Thymus (tissue), 11 donors: ENCODE results near the gene OPCML. TPM values are rescaled to one million over a fixed set of nuclear protein-coding genes. Genes with fewer than 3 reads are reported as not detected.

ENCODE experiments used
- DNase-seq, 9 donors: peaks; one replicate each; pipeline ENCODE4 v3.0.0-alpha.2; 2013; ENCODE audit warnings: low spot score in 9 of 9, low read depth in 6 of 9, missing footprints in 1 of 9
- H3K27ac ChIP-seq, 2 donors: one replicate each; pipeline ENCODE4 v1.5.1; 2013; ENCODE audit warnings: control low read depth in 1 of 2, low read depth in 1 of 2, low read length in 1 of 2, mild to moderate bottlenecking in 1 of 2, moderate library complexity in 1 of 2
- H3K27me3 ChIP-seq, 2 donors: one replicate each; pipeline ENCODE4 v1.5.1; 2013; ENCODE audit warnings: low read length in 1 of 2; ENCODE audit not compliant: control insufficient read depth in 2 of 2, insufficient read depth in 1 of 2
- H3K36me3 ChIP-seq, 2 donors: one replicate each; pipeline ENCODE4 v1.5.1; 2013; ENCODE audit warnings: low read length in 1 of 2, mild to moderate bottlenecking in 1 of 2, moderate library complexity in 1 of 2; ENCODE audit not compliant: control insufficient read depth in 2 of 2, insufficient read depth in 2 of 2
- H3K4me1 ChIP-seq, 2 donors: one replicate each; pipeline ENCODE4 v1.5.1; 2013; ENCODE audit warnings: low read length in 2 of 2; ENCODE audit not compliant: control insufficient read depth in 2 of 2, insufficient read depth in 2 of 2
- H3K4me3 ChIP-seq, 2 donors: one replicate each; pipeline ENCODE4 v1.5.1; 2013; ENCODE audit warnings: low read length in 2 of 2, control low read depth in 1 of 2, mild to moderate bottlenecking in 1 of 2
- H3K9me3 ChIP-seq, 2 donors: one replicate each; pipeline ENCODE4 v1.5.1; 2013; ENCODE audit warnings: low read length in 1 of 2, mild to moderate bottlenecking in 1 of 2; ENCODE audit not compliant: control insufficient read depth in 2 of 2, insufficient read depth in 1 of 2
- WGBS: extraction: QIAGEN DNeasy Blood & Tissue Kit; methylation state at CpG from one replicate; pipeline ENCODE4 v1.1.7; 2013; 5-methylcytosine and 5-hydroxymethylcytosine counted together
- polyA plus RNA-seq: library from polyadenylated mRNA; stranded (reverse); fragments of 200-250 nt; gene quantifications from one replicate; pipeline ENCODE4 v1.2.3, GENCODE V29; 2013
- total RNA-seq: library from RNA; stranded (reverse); fragments of 120-200 nt; gene quantifications from one replicate; pipeline ENCODE4 v1.2.4, GENCODE V29; 2013
- donor health status: healthy.

The OPCML gene
- total and polyA plus RNA-seq, 2 donors = 0.07 to 0.09 TPM

DNA sequence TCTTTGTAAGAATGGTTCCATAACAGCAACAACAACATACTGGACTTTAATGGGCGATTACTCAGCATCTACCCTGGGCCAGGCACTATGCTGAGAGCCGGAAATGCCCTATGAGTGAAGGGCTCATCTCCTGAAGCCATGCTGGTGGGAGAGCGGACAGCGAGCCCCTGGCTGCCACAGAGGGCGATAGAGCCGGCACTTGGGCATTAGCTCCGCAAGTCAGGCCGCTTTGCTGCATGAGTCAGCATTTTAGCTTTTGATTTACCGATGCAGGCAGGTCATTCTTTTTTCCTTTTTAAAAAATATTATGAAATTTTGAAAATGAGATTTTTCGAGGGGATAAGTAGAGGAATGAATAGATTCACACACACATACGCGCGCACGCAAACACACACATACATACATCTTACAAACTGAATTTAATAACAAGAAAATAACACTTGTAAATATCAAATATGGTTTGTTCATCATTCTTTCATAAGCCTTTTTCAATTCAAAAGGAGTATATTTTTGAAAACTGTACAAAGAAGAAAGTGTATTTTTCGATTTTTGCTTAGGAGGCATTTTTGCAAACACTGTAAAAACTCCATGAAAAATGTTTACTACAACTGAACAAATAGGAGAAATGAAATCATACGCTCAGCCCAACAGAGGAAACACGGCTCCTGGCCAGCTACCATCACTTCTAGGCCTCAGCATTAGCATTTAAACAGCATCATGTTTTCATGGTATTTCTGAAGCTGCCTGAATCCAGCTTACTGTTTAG is 667.3 kb downstream of the OPCML start:
- Histone ChIP-seq H3K9me3 (no peaks in the 10 kb centered on the region), H3K4me1 (no peaks in the 10 kb centered on the region), H3K36me3 (no peaks in the 10 kb centered on the region), H3K4me3 (no peak overlapping the region), H3K27me3 (no peaks in the 10 kb centered on the region), H3K27ac (no peak overlapping the region)
- DNase-seq = no peak
- 89% methylated on average over 17 of the region's 17 CpGs for WGBS

GRCh38 chr11:132862933-132863332 is 669.4 kb downstream of the OPCML start:
- Histone ChIP-seq H3K27me3 (no peaks in the 10 kb centered on the region), H3K36me3 (no peaks in the 10 kb centered on the region), H3K4me3 (no peak overlapping the region), H3K27ac (no peak overlapping the region), H3K9me3 (no peaks in the 10 kb centered on the region), H3K4me1 (no peaks in the 10 kb centered on the region)
- no peak for DNase-seq
- WGBS = 84% methylated on average over 5 of the region's 5 CpGs

GRCh38 chr11:132862137-132862536 is 670.2 kb downstream of the OPCML start:
- Histone ChIP-seq H3K27me3 (no peaks in the 10 kb centered on the region), H3K9me3 (no peaks in the 10 kb centered on the region), H3K27ac (no peak overlapping the region), H3K4me3 (no peak overlapping the region), H3K4me1 (no peaks in the 10 kb centered on the region), H3K36me3 (no peaks in the 10 kb centered on the region)
- 93% methylated on average over 5 of the region's 5 CpGs for WGBS
- DNase-seq = no peak

GRCh38 chr11:132859306-132859705 is 673.0 kb downstream of the OPCML start:
- Histone ChIP-seq H3K4me3 (no peak overlapping the region), H3K27ac (no peak overlapping the region), H3K27me3 (no peaks in the 10 kb centered on the region), H3K36me3 (no peaks in the 10 kb centered on the region), H3K9me3 (no peaks in the 10 kb centered on the region), H3K4me1 (no peaks in the 10 kb centered on the region)
- WGBS = 88% methylated on average over 6 of the region's 6 CpGs
- no peak for DNase-seq

DNA sequence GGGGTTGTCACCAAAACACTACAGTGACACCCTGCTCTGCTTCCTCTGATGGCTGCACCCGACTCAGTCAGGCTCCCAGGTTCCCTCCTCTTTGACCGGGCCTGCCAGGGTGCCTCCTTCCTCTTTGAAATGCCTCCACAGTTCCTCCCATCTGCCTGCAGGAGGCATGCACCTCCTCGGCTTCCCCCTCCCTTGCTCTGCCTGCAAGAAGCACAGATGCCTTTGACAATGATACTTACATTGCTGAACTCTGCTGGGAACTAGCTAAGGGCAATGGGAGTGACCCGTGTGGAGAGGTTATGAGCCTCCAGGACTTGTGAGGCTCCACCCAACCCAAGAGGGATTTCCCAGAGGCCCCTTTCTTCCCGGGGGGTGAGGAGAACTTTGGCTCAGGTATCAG is 674.1 kb downstream of the OPCML start:
- Histone ChIP-seq H3K9me3 (no peaks in the 10 kb centered on the region), H3K4me1 (no peaks in the 10 kb centered on the region), H3K36me3 (no peaks in the 10 kb centered on the region), H3K27me3 (no peaks in the 10 kb centered on the region), H3K4me3 (no peak overlapping the region), H3K27ac (no peak overlapping the region)
- 13% methylated on average over 5 of the region's 5 CpGs for WGBS
- no peak for DNase-seq

- 94% methylated on average over 4 of the region's 4 CpGs for WGBS
- Histone ChIP-seq H3K4me3 (no peak overlapping the region), H3K27ac (no peak overlapping the region), H3K36me3 (no peaks in the 10 kb centered on the region), H3K27me3 (no peaks in the 10 kb centered on the region), H3K9me3 (no peaks in the 10 kb centered on the region), H3K4me1 (no peaks in the 10 kb centered on the region)
- DNase-seq = no peak
Observed at GRCh38 chr11:132856032-132856431, 676.3 kb downstream of the OPCML start.

- no peaks in the 10 kb centered on the region for H3K4me1 ChIP-seq
- H3K36me3 ChIP-seq = no peaks in the 10 kb centered on the region
- H3K27me3 ChIP-seq = no peaks in the 10 kb centered on the region
- WGBS = 94% methylated on average over 3 of the region's 3 CpGs
- H3K9me3 ChIP-seq = no peaks in the 10 kb centered on the region
- DNase-seq = no peak
- no peak overlapping the region for H3K27ac ChIP-seq
- no peak overlapping the region for H3K4me3 ChIP-seq
Observed at GRCh38 chr11:132855516-132855915, 676.8 kb downstream of the OPCML start.

DNA sequence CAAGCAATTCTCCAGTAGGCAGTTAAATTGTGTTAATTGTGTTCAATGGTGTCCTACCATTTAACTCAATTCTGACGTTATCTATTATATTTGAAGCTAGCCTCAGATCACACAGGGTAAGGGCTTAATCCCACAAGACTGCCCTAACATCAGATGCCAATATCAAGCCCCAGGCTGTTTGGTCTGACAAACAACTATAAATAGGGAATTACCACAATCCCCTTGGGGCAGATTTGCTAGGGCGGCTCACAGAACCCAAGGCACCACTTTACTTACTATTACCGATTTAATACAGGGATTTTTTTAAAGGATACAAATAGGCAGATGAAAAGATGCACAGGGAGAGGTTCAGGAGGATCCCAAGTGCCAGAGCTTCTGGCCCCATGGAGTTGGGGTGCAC is 678.4 kb downstream of the OPCML start:
- Histone ChIP-seq H3K36me3 (no peaks in the 10 kb centered on the region), H3K4me1 (no peaks in the 10 kb centered on the region), H3K9me3 (no peaks in the 10 kb centered on the region), H3K27me3 (no peaks in the 10 kb centered on the region), H3K27ac (no peak overlapping the region), H3K4me3 (no peak overlapping the region)
- 91% methylated on average over 3 of the region's 3 CpGs for WGBS
- no peak for DNase-seq

GRCh38 chr11:132852361-132852760 is 679.9 kb downstream of the OPCML start:
- Histone ChIP-seq H3K36me3 (no peaks in the 10 kb centered on the region), H3K27ac (no peak overlapping the region), H3K4me3 (no peak overlapping the region), H3K4me1 (no peaks in the 10 kb centered on the region), H3K9me3 (no peaks in the 10 kb centered on the region), H3K27me3 (no peaks in the 10 kb centered on the region)
- WGBS = 95% methylated on average over 7 of the region's 7 CpGs
- no peak for DNase-seq
